ENCODE measurements around the gene UCN2. TPM values are rescaled to one million over a fixed set of nuclear protein-coding genes. Genes with fewer than 3 reads are reported as not detected.
"Not testable (repeated sequence)": the region's sequence is repeated elsewhere in the genome, so short reads cannot be mapped to it uniquely, and the experiment has no call there.

Gene UCN2
- total RNA-seq, 4 donors from 2014 or later, result not detected

GRCh38 chr3:48532977-48533337 is 30.6 kb downstream of the UCN2 start:
- H3K27me3 ChIP-seq, result no peaks in the 10 kb centered on the region
- intact Hi-C loops (cut with DNase I; ENCODE audit: low total_unique reads), result no loop called here
- no peak overlapping the region for H3K27ac ChIP-seq
- no peak overlapping the region for H3K4me3 ChIP-seq
- H3K36me3 ChIP-seq, result no peaks in the 10 kb centered on the region
- in situ Hi-C loops (cut with MboI; ENCODE audit: low pct_ligation_motif_present in 1 of 4, low pct_unique_long_range_greater_than_20kb in 1 of 4, low sequenced_read_pairs in 3 of 4), result no loop called here
- WGBS, 2 donors (ENCODE audit: low coverage in 1 of 2), result 74 to 78% methylated on average over 2 of the region's 2 CpGs
- no peaks in the 10 kb centered on the region for H3K9me3 ChIP-seq
- TF ChIP-seq CTCF (IDR thresholded peaks at IDR 0.05) (no peak), POLR2AphosphoS5 (IDR thresholded peaks at IDR 0.05) (no peak), POLR2A (IDR thresholded peaks at IDR 0.05) (no peak), EP300 (IDR thresholded peaks at IDR 0.05; ENCODE audit: low read depth) (no peak)
- no peaks in the 10 kb centered on the region for H3K4me1 ChIP-seq
- no peak for DNase-seq

- WGBS, 2 donors (ENCODE audit: low coverage in 1 of 2), result 84 to 92% methylated on average over 5 to 6 of the region's 6 CpGs
- Histone ChIP-seq H3K9me3 (no peaks in the 10 kb centered on the region), H3K4me3 (no peak overlapping the region), H3K27ac (no peak overlapping the region), H3K27me3 (no peaks in the 10 kb centered on the region), H3K36me3 (no peaks in the 10 kb centered on the region), H3K4me1 (no peaks in the 10 kb centered on the region)
- DNase-seq, result no peak
- intact Hi-C loops (cut with DNase I; ENCODE audit: low total_unique reads), result no loop called here
- TF ChIP-seq CTCF (IDR thresholded peaks at IDR 0.05) (no peak), POLR2AphosphoS5 (IDR thresholded peaks at IDR 0.05) (no peak), POLR2A (IDR thresholded peaks at IDR 0.05) (no peak), EP300 (IDR thresholded peaks at IDR 0.05; ENCODE audit: low read depth) (no peak)
- in situ Hi-C loops (cut with MboI; ENCODE audit: low pct_ligation_motif_present in 1 of 4, low pct_unique_long_range_greater_than_20kb in 1 of 4, low sequenced_read_pairs in 3 of 4), result no loop called here
Observed at GRCh38 chr3:48532271-48532976, 31.2 kb downstream of the UCN2 start.

GRCh38 chr3:48530701-48531100 is 32.9 kb downstream of the UCN2 start:
- in situ Hi-C loops (cut with MboI; ENCODE audit: low pct_ligation_motif_present in 1 of 4, low pct_unique_long_range_greater_than_20kb in 1 of 4, low sequenced_read_pairs in 3 of 4); H3K9me3 ChIP-seq; H3K27ac ChIP-seq; H3K4me1 ChIP-seq; DNase-seq; intact Hi-C loops (cut with DNase I; ENCODE audit: low total_unique reads); H3K4me3 ChIP-seq; H3K36me3 ChIP-seq; H3K27me3 ChIP-seq: not testable (repeated sequence)
- WGBS, 2 donors (ENCODE audit: low coverage in 1 of 2), result 89 to 100% methylated on average over 4 of the region's 4 CpGs

DNA sequence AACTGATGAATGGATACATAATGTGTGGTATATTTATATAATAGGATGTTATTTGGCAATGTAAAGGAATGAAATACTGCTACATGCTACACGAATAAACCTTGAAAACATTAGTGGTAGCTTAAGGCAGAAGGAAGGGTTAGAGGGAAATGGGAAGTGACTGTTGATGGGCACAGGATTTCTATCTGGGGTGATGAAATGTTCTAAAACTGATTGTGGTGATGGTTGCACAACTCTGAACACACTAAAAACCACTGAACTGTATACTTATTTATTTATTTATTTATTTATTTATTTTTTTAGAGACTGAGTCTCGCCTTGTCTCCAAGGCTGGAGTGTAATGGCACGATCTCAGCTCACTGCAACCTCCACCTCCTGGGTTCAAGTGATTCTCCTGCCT is 34.8 kb downstream of the UCN2 start:
- no peak for DNase-seq
- 84 to 86% methylated on average over 3 of the region's 3 CpGs for WGBS, 2 donors (ENCODE audit: low coverage in 1 of 2)
- Histone ChIP-seq H3K4me1 (no peaks in the 10 kb centered on the region), H3K36me3 (no peaks in the 10 kb centered on the region), H3K27me3 (no peaks in the 10 kb centered on the region), H3K27ac (no peak overlapping the region), H3K4me3 (no peak overlapping the region), H3K9me3 (no peaks in the 10 kb centered on the region)
- intact Hi-C loops (cut with DNase I; ENCODE audit: low total_unique reads) (no loop called here), in situ Hi-C loops (cut with MboI; ENCODE audit: low pct_ligation_motif_present in 1 of 4, low pct_unique_long_range_greater_than_20kb in 1 of 4, low sequenced_read_pairs in 3 of 4) (no loop called here)
- TF ChIP-seq POLR2A (IDR thresholded peaks at IDR 0.05) (no peak), POLR2AphosphoS5 (IDR thresholded peaks at IDR 0.05) (no peak), EP300 (IDR thresholded peaks at IDR 0.05; ENCODE audit: low read depth) (no peak), CTCF (IDR thresholded peaks at IDR 0.05) (no peak)

DNA sequence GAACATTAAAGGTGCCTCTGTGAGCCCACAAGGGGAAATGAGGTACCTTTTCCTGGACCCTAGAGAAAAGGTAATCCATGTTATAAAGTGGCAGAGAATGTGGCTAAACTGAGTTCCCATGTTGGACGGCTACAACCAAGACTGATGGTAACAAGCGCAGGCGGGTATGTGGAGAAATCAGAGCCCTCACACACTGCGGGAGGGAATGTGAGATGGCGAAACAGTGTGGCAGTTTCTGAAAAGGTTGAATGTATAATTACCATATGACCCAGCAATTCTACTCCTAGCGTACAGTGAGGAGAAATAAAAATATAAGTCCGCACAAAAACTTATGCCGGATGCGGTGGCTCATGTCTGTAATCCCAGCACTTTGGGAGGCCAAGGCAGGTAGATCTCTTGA is 35.5 kb downstream of the UCN2 start:
- Histone ChIP-seq H3K27ac (no peak overlapping the region), H3K36me3 (no peaks in the 10 kb centered on the region), H3K4me3 (no peak overlapping the region), H3K27me3 (no peaks in the 10 kb centered on the region), H3K4me1 (no peaks in the 10 kb centered on the region), H3K9me3 (no peaks in the 10 kb centered on the region)
- intact Hi-C loops (cut with DNase I; ENCODE audit: low total_unique reads), result no loop called here
- no peak for DNase-seq
- in situ Hi-C loops (cut with MboI; ENCODE audit: low pct_ligation_motif_present in 1 of 4, low pct_unique_long_range_greater_than_20kb in 1 of 4, low sequenced_read_pairs in 3 of 4), result no loop called here
- 90 to 96% methylated on average over 5 to 9 of the region's 9 CpGs for WGBS, 2 donors (ENCODE audit: low coverage in 1 of 2)
- TF ChIP-seq EP300 (IDR thresholded peaks at IDR 0.05; ENCODE audit: low read depth) (no peak), POLR2AphosphoS5 (IDR thresholded peaks at IDR 0.05) (no peak), POLR2A (IDR thresholded peaks at IDR 0.05) (no peak), CTCF (IDR thresholded peaks at IDR 0.05) (no peak)

All from transverse colon (tissue), 4 donors.